SU-DHL-6 (cell line): Measurements from ENCODE around the gene TMOD1.

Source experiments
- H2AFZ ChIP-seq: fragments of 200-600 bp; sonication (generic); 2 replicates; pipeline ENCODE4 v1.6.1; 2014; ENCODE audit warnings: low read depth, mild to moderate bottlenecking, moderate library complexity, mixed read lengths, antibody characterized with exemption, low read length; ENCODE audit not compliant: severe bottlenecking
- H3F3A ChIP-seq: fragments of 200-600 bp; shearing (Covaris generic); 2 replicates; pipeline ENCODE4 v1.6.0; 2016; ENCODE audit warnings: antibody characterized with exemption, mild to moderate bottlenecking; ENCODE audit not compliant: insufficient read depth
- H3K27ac ChIP-seq: fragments of 200-600 bp; sonication (generic); 2 replicates; pipeline ENCODE4 v1.5.1; 2016; ENCODE audit warnings: low read depth, mild to moderate bottlenecking, low read length, moderate library complexity, mixed read lengths
- H3K27me3 ChIP-seq: fragments of 200-600 bp; sonication (generic), shearing (Covaris generic); 2 replicates; pipeline ENCODE4 v1.6.0; 2014; ENCODE audit warnings: mild to moderate bottlenecking, low read length
- H3K36me3 ChIP-seq: fragments of 200-600 bp; sonication (generic); 2 replicates; pipeline ENCODE4 v1.6.1; 2014; ENCODE audit warnings: mild to moderate bottlenecking, low read length, mixed read lengths
- H3K4me2 ChIP-seq: fragments of 300-600, 200-600 bp; shearing (Covaris generic), sonication (generic); 2 replicates; pipeline ENCODE4 v1.6.0; 2014; ENCODE audit warnings: low read length, low read depth, mild to moderate bottlenecking; ENCODE audit not compliant: poor library complexity, severe bottlenecking
- H3K4me3 ChIP-seq: fragments of 200-600 bp; sonication (generic); 2 replicates; pipeline ENCODE4 v1.5.1; 2014; ENCODE audit warnings: antibody characterized with exemption, low read length, mild to moderate bottlenecking, mixed read lengths; ENCODE audit not compliant: insufficient read depth, poor library complexity, severe bottlenecking
- H3K79me2 ChIP-seq: fragments of 200-600 bp; sonication (generic); 2 replicates; pipeline ENCODE4 v1.6.1; 2014; ENCODE audit warnings: mild to moderate bottlenecking, low read length, moderate library complexity; ENCODE audit not compliant: insufficient read depth
- H3K9ac ChIP-seq: fragments of 200-600 bp; sonication (generic); 2 replicates; pipeline ENCODE4 v1.7.0; 2014; ENCODE audit warnings: mild to moderate bottlenecking, low read length
- H3K9me2 ChIP-seq: fragments of 200-600 bp; sonication (generic); replicated peaks from 2 replicates; pipeline ENCODE4 v1.6.1; 2014; ENCODE audit warnings: low read length; ENCODE audit not compliant: insufficient read depth
- H3K9me3 ChIP-seq: fragments of 200-600 bp; sonication (generic); 2 replicates; pipeline ENCODE4 v1.6.1; 2014; ENCODE audit warnings: low read length, mixed read lengths; ENCODE audit not compliant: insufficient read depth
- H4K20me1 ChIP-seq: fragments of 200-600 bp; sonication (generic); 2 replicates; pipeline ENCODE4 v1.6.1; 2014; ENCODE audit warnings: low read depth, mild to moderate bottlenecking, antibody characterized with exemption, low read length, moderate library complexity, mixed read lengths
- EZH2phosphoT487 ChIP-seq: fragments of 200-600 bp; sonication (generic), shearing (Covaris generic); conservative IDR thresholded peaks from 2 replicates; pipeline ENCODE4 v1.6.1; 2018; ENCODE audit warnings: mild to moderate bottlenecking, antibody characterized with exemption, low read length, moderate library complexity, mixed read lengths
- TF ChIP-seq, protein P1 (sequence below): fragments of 200-600 bp; sonication (generic); IDR thresholded peaks from one replicate; pipeline ENCODE4 v1.5.1; 2017; ENCODE audit warnings: antibody characterized with exemption, mild to moderate bottlenecking, low read length, moderate library complexity; ENCODE audit not compliant: insufficient read depth, poor library complexity, severe bottlenecking

Gene TMOD1

DNA sequence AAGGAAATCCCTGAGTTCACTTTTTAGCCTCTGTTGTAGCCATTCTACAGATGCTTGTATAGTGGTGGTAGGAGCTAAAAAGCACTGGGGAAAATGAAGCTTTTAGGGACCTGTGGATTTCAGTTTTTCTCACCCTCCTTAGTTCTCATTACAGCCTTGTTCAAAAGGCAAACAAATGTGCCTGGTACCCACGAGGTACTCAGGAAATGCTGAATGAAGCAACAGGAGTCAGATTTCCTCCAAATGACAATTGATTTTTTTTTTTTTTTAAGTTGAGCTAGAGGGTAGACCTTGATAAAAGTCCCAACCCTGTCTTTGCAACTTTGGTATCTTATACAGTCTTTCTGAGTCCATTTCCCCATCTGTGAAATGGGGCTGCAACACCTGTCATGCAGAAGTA is 21.3 kb upstream of the TMOD1 start:
- no peak overlapping the region for H2AFZ ChIP-seq
- H3K36me3 ChIP-seq = no peaks in the 10 kb centered on the region

DNA sequence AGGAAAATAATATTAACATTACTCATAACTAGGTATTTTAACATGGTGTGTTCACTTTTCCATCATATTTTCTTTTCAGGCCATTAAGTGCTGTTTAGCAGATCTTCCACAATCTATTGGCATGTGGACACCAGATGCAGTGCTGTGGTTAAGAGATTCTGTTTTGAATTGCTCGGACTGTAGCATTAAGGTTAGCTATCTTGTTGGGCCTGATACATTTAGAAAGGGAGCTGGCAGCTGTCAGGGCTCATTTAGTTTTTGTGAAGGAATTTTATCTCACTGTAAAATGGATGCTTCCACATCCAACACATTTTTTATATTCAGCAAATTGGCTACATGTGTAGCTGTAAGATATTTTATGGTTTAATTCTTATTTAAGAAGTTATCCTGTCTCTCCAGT is 20.7 kb upstream of the TMOD1 start:
- Histone ChIP-seq H2AFZ (no peak overlapping the region), H3F3A (no peaks in the 10 kb centered on the region), H4K20me1 (no peaks in the 10 kb centered on the region), H3K9me3 (no peaks in the 10 kb centered on the region), H3K79me2 (no peaks in the 10 kb centered on the region), H3K4me2 (no peak overlapping the region), H3K36me3 (no peaks in the 10 kb centered on the region), H3K4me3 (no peak overlapping the region), H3K27ac (no peak overlapping the region), H3K9me2 (no peaks in the 10 kb centered on the region), H3K27me3 (no peaks in the 10 kb centered on the region), H3K9ac (no peak overlapping the region)
- TF ChIP-seq EZH2phosphoT487 = no peak
- TF ChIP-seq, protein P1, sequence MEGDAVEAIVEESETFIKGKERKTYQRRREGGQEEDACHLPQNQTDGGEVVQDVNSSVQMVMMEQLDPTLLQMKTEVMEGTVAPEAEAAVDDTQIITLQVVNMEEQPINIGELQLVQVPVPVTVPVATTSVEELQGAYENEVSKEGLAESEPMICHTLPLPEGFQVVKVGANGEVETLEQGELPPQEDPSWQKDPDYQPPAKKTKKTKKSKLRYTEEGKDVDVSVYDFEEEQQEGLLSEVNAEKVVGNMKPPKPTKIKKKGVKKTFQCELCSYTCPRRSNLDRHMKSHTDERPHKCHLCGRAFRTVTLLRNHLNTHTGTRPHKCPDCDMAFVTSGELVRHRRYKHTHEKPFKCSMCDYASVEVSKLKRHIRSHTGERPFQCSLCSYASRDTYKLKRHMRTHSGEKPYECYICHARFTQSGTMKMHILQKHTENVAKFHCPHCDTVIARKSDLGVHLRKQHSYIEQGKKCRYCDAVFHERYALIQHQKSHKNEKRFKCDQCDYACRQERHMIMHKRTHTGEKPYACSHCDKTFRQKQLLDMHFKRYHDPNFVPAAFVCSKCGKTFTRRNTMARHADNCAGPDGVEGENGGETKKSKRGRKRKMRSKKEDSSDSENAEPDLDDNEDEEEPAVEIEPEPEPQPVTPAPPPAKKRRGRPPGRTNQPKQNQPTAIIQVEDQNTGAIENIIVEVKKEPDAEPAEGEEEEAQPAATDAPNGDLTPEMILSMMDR = no peak

More for the DNA sequence above, 21.3 kb upstream of the TMOD1 start:
- H3K9ac ChIP-seq = no peak overlapping the region
- no peaks in the 10 kb centered on the region for H3K27me3 ChIP-seq
- TF ChIP-seq, protein P1 = no peak
- TF ChIP-seq EZH2phosphoT487 = no peak
- H3K4me2 ChIP-seq = no peak overlapping the region
- H3K9me3 ChIP-seq = no peaks in the 10 kb centered on the region
- no peak overlapping the region for H3K27ac ChIP-seq
- no peaks in the 10 kb centered on the region for H3K79me2 ChIP-seq
- no peaks in the 10 kb centered on the region for H4K20me1 ChIP-seq
- H3K9me2 ChIP-seq = no peaks in the 10 kb centered on the region
- H3F3A ChIP-seq = no peaks in the 10 kb centered on the region
- H3K4me3 ChIP-seq = no peak overlapping the region

DNA sequence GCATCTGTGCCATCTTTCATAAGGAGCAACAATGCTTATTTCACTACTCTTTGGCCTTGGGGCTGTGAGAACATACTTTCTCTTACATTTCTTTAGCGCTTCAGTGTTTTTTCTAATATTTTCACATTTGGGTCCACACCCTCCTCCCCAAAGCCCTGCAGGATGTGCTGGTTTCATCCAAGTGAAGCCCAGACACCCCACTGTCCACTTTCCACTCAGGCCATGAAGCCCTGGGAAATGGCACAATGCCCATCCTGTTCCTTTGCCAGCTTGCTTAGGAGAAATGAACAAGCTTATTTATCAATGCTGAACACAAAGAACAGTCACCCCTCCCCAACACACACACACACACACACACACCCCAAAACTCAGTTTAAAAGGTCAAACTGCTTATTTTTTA is 17.3 kb upstream of the TMOD1 start:
- no peaks in the 10 kb centered on the region for H3K9me2 ChIP-seq
- H3F3A ChIP-seq = no peaks in the 10 kb centered on the region
- no peaks in the 10 kb centered on the region for H3K36me3 ChIP-seq
- H3K9ac ChIP-seq = no peak overlapping the region
- no peaks in the 10 kb centered on the region for H3K27me3 ChIP-seq
- no peak overlapping the region for H3K27ac ChIP-seq
- no peaks in the 10 kb centered on the region for H3K9me3 ChIP-seq
- TF ChIP-seq, protein P1 = no peak
- no peak for TF ChIP-seq EZH2phosphoT487
- H2AFZ ChIP-seq = no peak overlapping the region
- H3K79me2 ChIP-seq = no peaks in the 10 kb centered on the region
- H4K20me1 ChIP-seq = no peaks in the 10 kb centered on the region
- H3K4me2 ChIP-seq = no peak overlapping the region
- H3K4me3 ChIP-seq = no peak overlapping the region
